GM21447 (cell line): ENCODE measurements around the gene SMARCD3.

Experiments
- ATAC-seq: cut with Tn5 transposase; IDR thresholded peaks from one replicate; pipeline ENCODE4 v1.9.1; 2021; ENCODE audit not compliant: unreplicated experiment

Gene SMARCD3

DNA sequence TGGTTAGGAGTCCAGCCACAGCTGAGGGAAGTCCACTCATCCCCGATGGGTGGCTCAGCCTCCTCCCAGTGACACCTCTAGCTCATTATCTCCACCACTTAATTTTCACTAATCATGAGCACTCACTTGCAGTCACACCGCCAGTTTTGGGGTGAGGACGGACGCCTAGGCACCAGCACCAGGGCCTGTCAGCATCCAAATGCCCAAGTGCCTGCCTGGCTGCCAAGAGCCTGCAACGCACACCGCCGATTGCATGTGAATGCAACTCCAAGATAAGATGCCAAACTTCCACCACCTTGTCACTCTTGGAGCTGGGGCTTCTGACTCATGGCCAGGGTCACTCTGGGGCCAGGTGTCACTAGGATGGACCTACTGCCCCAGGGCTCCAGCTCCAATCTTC, 24.4 kb upstream of the SMARCD3 start:
- no peak for ATAC-seq

DNA sequence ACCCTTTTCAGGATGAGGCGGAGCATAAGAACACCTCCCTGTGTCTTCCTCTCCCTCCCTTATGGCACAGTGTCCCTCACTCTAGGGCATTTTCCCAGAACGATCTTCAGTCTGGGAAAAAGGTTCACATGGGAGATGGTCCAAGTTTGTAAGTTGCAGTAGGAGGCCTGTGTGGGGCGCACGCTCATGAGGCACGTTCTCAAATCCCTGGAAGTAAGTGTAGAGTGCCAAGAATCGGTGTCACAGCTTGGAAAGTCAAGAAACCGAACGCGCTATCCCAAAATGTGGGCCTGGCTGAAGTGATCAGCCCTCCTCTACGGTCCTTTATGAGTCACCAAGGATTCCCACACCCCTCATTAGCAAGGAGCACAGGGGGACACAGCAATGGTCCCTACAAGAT, 23.9 kb upstream of the SMARCD3 start:
- no peak for ATAC-seq

- ATAC-seq, result no peak
These were observed 23.3 kb upstream of the SMARCD3 start for GRCh38 chr7:151271699-151272355.

DNA sequence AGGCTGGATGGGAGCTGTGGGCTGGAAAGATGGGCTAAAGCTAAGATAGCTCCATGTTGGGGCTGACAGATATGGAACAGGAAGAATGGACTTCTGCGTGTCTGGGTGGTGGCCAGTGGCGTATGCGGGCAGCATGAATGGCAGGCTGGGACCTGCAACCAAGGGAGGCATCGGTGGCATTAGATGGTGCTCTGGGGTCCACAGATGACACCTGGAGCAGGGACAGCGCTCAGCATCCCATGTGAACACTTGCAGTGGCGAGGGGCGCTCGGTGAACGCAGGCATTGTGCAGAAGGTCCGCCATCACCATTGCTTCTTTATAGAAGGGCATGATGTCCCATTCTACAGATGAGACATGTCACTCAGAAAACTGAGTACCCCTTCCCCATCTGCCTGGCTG, 21.0 kb upstream of the SMARCD3 start:
- no peak for ATAC-seq

DNA sequence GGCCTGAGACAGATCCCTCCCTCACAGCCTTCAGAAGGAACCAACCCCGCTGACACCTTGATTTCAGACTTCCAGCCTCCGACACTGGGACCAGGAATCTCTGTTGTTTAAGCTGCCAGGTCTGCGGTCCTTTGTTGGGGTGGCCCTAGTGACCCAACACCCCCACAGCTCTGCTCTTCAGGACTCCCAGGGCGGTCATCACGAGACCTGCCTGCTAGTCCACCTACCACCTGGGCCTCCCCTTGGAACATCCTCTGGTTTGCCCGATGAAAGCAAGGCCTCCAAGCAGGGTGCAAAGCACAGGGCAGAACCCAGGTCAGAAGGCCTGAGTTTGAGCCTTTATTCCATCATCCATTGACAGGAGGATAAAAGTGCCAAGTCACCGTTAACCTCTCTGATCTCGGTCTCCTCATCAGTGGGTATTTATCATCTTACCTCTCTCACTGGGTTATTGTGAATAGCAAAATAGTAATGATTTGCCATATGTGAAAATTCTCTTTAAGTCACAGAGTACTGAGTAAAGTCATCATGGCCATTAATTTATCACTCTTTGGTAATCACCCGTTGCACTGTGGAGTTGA, 16.9 kb upstream of the SMARCD3 start:
- ATAC-seq, result no peak

DNA sequence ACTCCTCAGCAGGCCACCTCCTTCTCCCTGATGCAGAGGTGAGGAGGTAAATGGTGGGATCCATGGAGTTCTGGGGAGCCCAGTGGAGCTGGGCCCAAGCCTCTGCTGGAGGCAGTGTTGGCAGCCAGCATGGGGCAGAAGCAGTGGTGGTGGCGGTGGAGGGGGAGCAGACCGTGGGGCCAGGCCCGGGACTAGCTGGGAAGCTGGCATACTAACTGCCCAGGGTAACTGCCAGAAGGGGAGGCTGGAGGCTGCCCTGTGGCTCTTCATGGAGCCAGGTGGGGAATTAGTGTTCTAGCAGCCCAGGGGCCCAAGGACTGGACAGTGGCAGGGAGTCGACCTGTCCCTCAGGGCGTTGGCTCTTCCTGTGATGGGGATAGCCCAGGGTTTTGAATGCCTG, 16.1 kb upstream of the SMARCD3 start:
- ATAC-seq, result no peak

GRCh38 chr7:151261529-151261928, 13.0 kb upstream of the SMARCD3 start:
- ATAC-seq, result no peak

DNA sequence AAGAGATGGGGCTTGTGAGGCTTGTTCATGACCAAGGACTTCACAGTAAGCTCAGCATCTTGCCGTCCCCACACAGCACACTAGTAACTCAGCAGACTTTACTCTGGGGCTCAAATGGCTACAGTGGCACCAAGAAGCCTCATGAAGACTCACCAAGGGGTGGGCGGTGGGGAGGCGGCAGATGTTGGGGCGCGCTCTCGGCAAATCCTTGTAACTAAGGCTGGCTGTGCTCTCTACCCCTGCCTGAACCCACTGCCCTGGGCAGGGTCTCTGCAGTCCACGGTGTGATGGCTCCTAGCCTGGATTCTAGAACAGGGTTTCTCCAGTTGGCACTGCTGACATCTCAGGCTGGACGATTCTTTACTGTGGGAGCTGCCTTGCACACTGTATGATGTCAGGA, 12.4 kb upstream of the SMARCD3 start:
- no peak for ATAC-seq

GRCh38 chr7:151260471-151260870, 12.0 kb upstream of the SMARCD3 start:
- no peak for ATAC-seq

DNA sequence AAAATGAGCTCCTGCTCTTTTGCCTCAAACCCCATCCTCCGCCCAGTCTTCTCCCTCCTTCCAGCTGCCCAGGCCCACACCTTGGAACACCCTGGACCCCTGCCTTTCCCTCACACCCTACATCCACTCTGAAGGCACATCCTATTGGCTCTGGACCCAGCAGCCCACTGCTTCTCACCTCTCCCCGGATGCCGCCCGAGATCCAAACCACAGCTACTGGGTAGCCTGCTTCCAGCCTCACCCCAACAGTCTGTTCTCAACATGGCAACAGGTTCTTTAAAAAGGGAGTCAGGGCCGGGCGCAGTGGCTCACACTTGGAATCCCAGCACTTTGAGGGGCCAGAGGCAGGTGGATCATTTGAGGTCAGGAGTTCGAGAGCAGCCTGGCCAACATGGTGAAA, 9.5 kb upstream of the SMARCD3 start:
- no peak for ATAC-seq

DNA sequence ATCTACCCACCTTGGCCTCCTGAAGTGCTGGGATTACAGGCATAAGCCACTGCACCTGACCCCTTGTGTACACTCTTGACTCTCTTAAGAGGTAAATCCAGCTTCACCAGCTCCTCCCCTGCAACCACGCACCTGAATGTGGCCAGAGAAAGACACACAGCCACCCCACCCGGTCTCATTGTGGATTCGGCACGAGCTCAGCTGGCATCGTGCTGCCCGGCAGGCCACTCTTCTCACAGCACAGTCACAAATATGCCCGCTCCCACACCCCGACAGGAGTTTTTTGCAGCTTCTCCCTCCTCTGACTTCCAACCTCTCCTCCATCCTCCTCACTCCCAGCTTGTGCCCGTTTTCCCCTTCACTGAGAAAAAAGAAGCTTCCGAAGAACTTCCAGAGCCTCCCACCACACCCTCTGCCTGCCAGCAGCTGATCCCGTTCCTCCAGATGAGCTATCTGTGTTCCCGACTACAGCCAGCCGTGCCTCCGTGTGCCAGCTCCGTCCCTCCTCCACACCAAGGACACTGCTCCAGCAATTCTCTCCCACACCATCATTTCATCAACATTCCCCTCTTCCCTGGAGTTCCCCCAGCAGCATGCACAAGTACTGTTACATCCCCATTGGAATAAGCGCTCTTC, 8.0 kb upstream of the SMARCD3 start:
- ATAC-seq, result no peak

- ATAC-seq, result no peak
These were observed 6.9 kb upstream of the SMARCD3 start for GRCh38 chr7:151255390-151255789.

DNA sequence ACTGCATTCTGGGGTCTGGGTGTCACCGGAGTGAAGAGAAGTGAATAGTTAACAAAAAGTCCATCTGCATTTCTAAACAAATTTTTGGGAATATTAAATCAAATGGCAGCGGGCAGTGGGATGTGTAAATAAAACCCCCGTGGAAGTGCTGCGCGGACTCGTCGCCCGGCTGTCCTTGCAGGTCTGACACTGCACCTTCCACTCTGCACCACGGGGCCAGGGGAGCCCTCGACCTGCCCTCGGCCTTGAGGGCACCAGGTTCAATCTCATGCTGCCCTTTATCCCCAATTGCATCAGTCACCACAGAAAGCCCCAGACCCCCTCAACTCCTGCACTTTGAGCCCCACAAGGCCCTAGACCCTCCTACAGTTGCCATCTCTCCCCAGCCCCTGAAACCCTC, 6.4 kb upstream of the SMARCD3 start:
- no peak for ATAC-seq

DNA sequence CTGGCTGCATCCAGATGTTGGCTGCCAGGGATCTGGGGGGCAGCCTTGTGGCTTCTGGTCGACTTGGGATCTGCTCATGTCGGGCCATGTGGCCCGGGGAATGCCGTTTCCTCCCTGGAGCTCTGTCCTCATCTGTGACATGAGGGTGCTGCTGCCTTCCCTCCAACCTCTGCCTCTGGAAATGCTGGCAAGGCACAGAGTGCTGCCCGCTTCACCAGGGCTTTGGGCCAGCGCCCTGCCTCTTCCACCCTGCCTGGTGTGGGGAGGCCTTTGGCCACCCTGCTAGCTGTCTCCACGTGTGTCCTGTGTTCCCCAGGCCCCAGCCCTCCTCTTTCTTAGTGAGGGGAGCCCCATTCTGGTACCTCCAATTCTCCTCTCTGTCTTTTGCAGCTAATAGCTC, 5.8 kb upstream of the SMARCD3 start:
- no peak for ATAC-seq

DNA sequence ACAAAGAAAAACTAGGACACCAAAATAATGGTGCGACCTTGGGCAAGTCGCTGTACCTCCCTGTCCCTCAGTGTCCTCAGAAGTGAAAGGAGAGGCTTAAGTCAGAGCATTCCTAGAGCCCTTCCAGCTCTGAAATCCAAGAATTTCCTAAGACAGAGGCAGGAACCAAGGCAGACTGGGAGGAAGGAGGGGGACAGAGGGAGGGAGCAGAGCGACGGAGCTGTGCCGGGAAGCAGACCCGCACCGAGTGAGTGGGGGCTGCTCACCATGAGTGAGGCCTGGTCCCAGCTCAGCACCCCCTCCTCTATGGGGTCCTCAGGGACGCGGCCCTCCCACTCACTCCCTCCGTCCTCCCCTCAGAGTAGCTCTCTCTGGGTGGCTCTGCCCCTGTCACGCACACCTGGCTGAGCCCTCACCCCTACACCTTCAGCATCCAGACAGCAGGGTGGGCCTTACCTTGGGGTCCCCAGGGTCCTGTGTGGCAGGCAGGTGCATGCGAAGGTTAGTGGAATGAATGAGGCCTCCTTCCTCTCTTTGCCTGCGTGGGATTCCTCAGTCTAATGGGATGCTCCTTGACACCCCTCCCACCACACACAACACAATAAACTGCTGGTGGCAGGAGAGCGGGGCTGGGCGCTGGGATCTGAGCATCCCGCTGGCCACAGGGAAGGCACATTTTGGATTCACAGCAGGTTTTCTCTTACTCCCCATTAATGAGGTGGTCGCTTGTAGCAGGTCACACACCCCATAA, 4.6 kb upstream of the SMARCD3 start:
- ATAC-seq, result no peak

GRCh38 chr7:151252561-151252835, 4.0 kb upstream of the SMARCD3 start:
- ATAC-seq, result no peak

DNA sequence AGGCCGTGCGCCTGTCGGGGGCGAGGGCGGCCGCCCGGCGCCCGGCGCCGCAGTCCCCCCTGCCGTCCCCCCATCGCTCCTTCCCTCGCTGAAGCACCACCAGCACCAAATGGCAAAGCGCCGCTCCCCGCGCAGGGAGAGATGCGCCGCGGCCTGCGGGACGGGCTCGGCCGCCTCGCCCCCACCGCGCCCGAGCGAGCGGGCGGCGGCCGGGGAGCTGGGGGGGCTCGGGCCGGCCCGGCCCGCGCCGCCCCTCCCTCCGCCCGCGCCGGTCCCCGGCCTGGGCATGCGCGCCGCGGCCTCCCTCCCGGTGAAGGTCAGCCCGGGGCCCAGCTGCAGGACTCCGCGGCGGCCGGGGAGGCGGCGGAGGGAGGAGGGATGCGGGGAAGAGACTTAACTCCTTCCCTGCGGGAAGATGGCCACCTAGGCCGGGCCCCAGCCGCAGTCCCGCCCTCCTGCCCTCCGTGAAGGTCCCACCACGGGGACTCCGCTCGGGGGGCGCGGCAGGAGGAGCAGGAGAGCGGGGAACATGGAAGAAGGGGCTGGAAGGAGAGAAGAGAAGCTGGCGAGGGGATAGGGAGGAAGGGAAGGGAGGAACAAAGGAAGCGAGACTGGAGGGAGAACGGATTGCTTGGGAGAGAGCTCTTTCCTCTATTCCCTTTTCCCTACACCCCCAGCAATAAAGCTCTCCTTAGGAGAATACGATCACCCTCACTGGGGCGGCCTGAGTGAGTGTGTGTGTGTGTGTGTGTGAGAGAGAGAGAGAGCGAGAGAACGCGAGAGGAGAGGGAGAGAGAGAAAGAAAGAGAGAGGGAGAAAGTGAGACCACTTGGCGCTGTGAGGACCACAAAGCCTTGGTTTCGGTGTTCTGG, 3.4 kb upstream of the SMARCD3 start:
- no peak for ATAC-seq

GRCh38 chr7:151251328-151251688, 2.8 kb upstream of the SMARCD3 start:
- no peak for ATAC-seq

- ATAC-seq, result no peak
These were observed 2.0 kb upstream of the SMARCD3 start for GRCh38 chr7:151250181-151251132.

DNA sequence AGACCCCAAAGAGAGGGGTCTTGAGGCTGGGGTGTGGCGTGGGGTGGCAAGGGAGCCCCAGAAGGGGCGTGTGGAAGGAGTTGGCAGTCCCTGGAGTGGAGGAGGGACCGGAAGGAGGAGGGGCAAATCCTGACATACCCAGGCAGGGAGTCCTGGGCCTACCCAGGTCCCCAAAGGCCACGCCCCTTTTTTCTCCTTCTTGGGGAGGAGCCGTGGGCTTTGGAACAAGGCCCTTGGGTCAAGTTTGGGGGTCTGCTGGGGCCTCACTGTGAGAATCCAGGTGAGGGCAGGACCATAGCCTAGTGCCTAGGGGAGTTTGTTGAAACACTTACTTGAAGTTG, 1.2 kb upstream of the SMARCD3 start:
- no peak for ATAC-seq
